ENCODE results near the gene SPSB3.

SPSB3 gene

DNA sequence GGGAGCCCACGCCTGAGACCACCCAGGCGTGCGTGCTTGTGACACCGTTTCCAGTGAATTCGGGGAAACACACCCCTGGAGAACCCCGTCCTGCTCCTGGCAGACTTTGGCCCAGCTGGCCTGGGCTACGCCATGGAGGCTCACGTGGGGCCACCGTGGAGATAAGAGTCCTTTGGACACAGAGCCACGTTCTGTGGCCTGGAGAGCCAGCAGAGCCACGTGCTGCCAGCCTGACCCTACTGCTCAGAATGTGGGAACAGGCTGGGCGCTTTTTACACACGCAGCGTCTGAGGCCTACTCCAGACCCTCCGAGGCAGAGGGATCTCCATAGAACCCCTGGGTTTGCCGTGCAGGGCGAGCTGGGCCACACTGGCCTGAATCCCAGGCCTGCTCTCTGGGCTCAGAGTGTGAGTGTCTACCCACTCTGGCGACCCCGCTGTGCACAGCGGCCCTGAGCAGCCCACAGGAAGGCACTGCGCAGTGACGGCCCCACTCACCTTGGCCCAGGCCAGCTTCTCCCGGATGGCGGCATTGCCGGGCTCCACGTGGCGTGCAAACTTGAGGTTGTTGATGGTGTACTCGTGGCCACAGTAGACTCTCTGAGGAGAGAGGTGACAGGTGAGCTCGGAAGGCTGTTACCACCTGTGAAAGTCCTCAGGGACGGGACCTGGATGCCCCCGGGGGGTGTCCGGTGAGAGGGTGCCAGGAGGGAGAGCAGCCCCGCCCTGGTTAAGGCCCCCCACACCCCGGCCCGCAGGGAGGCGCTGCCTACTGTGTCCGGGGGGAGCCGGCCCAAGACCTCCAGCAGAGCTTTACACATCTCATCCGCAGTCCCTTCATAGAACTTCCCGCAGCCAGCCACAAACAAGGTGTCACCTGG, 34.3 kb upstream of the SPSB3 start:
- no peak for TF ChIP-seq CTCF (IDR thresholded peaks at IDR 0.05; ENCODE audit: insufficient read depth, low read depth, low read length, missing control alignments)
- no peak overlapping the region for H3K4me3 ChIP-seq (ENCODE audit: low read depth, low read length)
- no peak for DNase-seq (ENCODE audit: low read depth)

DNA sequence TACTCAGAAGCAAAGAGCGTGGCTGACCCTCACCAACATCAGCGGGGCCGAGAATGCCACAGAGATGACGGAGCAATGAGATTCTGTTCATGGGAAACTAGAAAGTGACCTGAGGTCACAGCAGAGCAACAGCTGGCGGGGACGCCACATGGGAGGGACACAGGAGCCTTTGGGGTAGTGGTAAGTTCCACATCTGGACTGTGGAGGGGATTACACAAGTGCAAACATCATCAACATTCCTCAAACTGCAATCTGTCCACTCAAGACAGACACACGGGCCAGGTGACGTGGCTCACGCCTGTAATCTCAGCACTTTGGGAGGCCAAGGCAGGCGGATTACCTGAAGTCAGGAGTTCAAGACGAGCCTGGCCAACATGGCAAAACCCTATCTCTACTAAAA, 33.1 kb upstream of the SPSB3 start:
- no peak overlapping the region for H3K4me3 ChIP-seq (ENCODE audit: low read depth, low read length)
- no peak for DNase-seq (ENCODE audit: low read depth)
- no peak for TF ChIP-seq CTCF (IDR thresholded peaks at IDR 0.05; ENCODE audit: insufficient read depth, low read depth, low read length, missing control alignments)

DNA sequence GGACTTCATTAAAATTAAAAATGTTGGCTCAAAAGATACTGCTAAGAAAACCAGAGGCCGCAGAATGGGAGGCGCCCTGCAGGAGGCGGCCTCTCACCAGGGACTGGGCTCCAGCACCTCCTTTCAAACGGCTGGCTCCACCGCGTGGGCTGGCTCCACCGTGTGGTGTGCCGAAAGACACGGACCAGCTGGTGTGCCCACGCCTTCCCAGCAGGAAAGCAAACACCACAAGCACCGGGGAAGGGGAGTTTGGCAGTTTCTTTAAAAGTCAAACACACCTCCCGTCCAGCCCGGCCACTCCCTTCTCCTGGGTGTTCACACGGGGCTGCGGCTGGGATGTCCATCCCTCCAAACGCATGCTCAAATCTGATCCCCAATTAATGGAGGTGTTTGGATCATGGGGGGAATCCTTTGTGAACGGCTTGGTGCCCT, 30.4 kb upstream of the SPSB3 start:
- peak; percentile 35 for DNase-seq (ENCODE audit: low read depth)
- H3K4me3 ChIP-seq (ENCODE audit: low read depth, low read length) = no peak overlapping the region
- peak; percentile 14 for TF ChIP-seq CTCF (IDR thresholded peaks at IDR 0.05; ENCODE audit: insufficient read depth, low read depth, low read length, missing control alignments)

DNA sequence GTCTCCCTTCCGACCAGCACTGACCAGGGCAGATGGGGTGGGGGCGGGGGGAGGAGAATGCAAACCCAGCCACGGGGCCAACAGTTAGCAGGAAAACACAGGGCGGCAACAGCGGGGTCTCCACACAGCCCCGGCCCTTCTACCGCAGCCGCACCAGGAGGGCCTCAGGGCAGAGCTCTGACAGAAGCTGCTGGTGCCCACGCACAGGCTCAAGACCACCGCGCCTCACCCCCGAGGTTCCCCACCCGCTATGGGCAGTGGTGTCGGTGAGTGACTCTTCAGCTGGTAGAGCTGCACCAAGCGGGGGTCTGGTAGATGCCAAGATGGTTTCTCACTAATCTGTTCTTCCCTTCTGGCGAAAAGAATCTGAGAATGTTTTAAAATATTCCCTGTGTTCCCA, 28.2 kb upstream of the SPSB3 start:
- no peak overlapping the region for H3K4me3 ChIP-seq (ENCODE audit: low read depth, low read length)
- no peak for TF ChIP-seq CTCF (IDR thresholded peaks at IDR 0.05; ENCODE audit: insufficient read depth, low read depth, low read length, missing control alignments)
- DNase-seq (ENCODE audit: low read depth) = no peak

DNA sequence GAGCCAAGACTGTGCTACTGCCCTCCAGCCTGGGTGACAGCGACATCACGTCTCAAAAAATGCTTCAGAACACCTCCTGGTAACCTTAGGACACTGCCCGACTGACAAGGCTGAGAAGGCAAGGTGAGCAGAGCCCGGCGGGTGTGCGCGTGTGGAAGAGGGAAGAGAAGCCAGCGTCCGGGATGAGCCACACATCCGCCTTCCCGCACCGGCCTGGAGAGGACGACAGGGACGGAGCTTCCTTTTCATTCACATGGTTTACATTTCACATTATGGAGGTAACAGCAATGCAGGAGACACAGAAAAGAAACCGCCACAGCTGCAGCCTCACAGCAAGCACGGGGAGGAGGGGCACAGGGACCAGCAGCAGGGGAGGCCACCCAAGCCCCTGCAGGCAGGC, 27.7 kb upstream of the SPSB3 start:
- no peak overlapping the region for H3K4me3 ChIP-seq (ENCODE audit: low read depth, low read length)
- no peak for DNase-seq (ENCODE audit: low read depth)
- no peak for TF ChIP-seq CTCF (IDR thresholded peaks at IDR 0.05; ENCODE audit: insufficient read depth, low read depth, low read length, missing control alignments)

- TF ChIP-seq CTCF (IDR thresholded peaks at IDR 0.05; ENCODE audit: insufficient read depth, low read depth, low read length, missing control alignments) = no peak
- H3K4me3 ChIP-seq (ENCODE audit: low read depth, low read length) = no peak overlapping the region
These were observed 27.0 kb upstream of the SPSB3 start for GRCh38 chr16:1809281-1809801.

More at GRCh38 chr16:1809281-1809801, 27.0 kb upstream of the SPSB3 start:
- DNase-seq (ENCODE audit: low read depth) = no peak

All from GM12865 (cell line).